ENCODE results near the gene RAB2B.

- TF ChIP-seq CTCF (IDR thresholded peaks at IDR 0.05; ENCODE audit: low read depth, low read length), result no peak
- TF ChIP-seq POLR2A (IDR thresholded peaks at IDR 0.05; ENCODE audit: extremely low read depth, insufficient read length), result no peak
Observed at GRCh38 chr14:21501568-21501967, 24.8 kb upstream of the RAB2B start.
